Upper lobe of left lung (tissue), 4 donors: ENCODE results near the gene LAMC2.

Experiments used
- POLR2AphosphoS5 ChIP-seq, 2 donors: sonication (generic); formaldehyde crosslinking; IDR thresholded peaks; one replicate each; pipeline ENCODE4 v1.5.1; 2017; ENCODE audit warnings: antibody characterized with exemption in 2 of 2
- TF ChIP-seq, protein P1 (sequence below), 6 experiments: fragments of 450-650 bp in 4 of 6; fragments of 200-600 bp in 2 of 6; sonication (generic) in 2 of 6; IDR thresholded peaks; one replicate each; pipeline ENCODE4 v1.5.1; 2016 to 2019; ENCODE audit warnings: antibody characterized with exemption in 6 of 6

DNA sequence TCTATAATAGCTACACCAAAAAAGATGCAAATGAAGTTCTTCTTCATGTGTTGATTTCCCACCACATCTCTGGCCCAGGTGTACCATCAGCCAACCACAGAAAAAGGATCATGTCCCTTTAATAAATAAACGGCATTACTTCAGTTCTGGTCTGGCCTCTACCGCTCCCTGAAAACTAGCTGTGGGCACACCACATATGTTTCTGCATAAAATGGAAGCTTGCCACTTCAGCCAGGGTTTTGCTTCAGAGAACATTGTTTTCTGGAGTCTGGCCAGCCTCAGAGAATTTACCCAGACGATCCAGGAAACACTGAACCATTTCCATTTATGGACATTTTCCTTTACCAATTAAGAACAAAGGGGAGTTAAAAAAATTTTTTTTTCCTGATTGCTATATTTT is 5.8 kb upstream of the LAMC2 start:
- no peak for TF ChIP-seq POLR2AphosphoS5 (IDR thresholded peaks at IDR 0.05)
- TF ChIP-seq, protein P1, sequence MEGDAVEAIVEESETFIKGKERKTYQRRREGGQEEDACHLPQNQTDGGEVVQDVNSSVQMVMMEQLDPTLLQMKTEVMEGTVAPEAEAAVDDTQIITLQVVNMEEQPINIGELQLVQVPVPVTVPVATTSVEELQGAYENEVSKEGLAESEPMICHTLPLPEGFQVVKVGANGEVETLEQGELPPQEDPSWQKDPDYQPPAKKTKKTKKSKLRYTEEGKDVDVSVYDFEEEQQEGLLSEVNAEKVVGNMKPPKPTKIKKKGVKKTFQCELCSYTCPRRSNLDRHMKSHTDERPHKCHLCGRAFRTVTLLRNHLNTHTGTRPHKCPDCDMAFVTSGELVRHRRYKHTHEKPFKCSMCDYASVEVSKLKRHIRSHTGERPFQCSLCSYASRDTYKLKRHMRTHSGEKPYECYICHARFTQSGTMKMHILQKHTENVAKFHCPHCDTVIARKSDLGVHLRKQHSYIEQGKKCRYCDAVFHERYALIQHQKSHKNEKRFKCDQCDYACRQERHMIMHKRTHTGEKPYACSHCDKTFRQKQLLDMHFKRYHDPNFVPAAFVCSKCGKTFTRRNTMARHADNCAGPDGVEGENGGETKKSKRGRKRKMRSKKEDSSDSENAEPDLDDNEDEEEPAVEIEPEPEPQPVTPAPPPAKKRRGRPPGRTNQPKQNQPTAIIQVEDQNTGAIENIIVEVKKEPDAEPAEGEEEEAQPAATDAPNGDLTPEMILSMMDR (IDR thresholded peaks at IDR 0.05): no peak
